GM12801 (cell line): ENCODE results near the gene BBS1.

Experiments
- TF ChIP-seq, protein P1 (sequence below): IDR thresholded peaks from one replicate; pipeline ENCODE4 v1.5.1; 2011; ENCODE audit warnings: control low read depth; ENCODE audit not compliant: insufficient read length; ENCODE audit errors: extremely low read depth

Gene BBS1

DNA sequence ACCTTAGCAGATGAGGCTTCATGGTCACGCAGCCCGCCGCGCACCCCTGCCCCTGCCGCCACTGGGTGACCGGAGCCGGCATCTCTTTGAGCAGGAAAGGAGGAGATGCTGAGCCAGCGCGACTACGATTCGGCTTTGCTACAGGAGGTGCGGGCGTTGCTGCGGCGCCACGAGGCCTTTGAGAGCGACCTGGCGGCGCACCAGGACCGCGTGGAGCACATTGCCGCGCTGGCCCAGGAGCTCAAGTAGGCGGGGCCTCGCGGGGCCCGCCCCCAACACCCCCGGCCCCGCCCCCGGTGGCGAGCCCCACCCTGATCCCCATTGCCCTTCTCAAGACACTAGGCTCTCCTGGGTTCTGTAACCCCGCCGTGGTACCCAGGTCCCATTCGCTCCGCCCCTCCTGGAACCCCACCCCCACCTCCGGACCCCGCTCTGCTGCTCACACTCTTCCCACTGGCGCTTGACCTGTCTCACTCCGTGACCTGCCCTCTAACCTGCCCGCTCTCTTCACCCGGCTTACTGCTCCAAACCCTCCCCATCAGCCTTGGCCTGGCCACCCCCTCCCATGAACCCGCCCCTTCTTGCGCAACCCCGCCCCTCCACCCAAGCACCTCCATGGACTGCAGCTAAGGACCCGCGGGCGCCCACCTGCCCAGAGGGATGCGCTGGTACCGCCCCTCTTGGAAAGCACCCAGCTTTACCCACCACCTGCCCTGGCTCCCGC lies 48.9 kb downstream of the BBS1 start:
- TF ChIP-seq, protein P1, sequence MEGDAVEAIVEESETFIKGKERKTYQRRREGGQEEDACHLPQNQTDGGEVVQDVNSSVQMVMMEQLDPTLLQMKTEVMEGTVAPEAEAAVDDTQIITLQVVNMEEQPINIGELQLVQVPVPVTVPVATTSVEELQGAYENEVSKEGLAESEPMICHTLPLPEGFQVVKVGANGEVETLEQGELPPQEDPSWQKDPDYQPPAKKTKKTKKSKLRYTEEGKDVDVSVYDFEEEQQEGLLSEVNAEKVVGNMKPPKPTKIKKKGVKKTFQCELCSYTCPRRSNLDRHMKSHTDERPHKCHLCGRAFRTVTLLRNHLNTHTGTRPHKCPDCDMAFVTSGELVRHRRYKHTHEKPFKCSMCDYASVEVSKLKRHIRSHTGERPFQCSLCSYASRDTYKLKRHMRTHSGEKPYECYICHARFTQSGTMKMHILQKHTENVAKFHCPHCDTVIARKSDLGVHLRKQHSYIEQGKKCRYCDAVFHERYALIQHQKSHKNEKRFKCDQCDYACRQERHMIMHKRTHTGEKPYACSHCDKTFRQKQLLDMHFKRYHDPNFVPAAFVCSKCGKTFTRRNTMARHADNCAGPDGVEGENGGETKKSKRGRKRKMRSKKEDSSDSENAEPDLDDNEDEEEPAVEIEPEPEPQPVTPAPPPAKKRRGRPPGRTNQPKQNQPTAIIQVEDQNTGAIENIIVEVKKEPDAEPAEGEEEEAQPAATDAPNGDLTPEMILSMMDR: no peak

DNA sequence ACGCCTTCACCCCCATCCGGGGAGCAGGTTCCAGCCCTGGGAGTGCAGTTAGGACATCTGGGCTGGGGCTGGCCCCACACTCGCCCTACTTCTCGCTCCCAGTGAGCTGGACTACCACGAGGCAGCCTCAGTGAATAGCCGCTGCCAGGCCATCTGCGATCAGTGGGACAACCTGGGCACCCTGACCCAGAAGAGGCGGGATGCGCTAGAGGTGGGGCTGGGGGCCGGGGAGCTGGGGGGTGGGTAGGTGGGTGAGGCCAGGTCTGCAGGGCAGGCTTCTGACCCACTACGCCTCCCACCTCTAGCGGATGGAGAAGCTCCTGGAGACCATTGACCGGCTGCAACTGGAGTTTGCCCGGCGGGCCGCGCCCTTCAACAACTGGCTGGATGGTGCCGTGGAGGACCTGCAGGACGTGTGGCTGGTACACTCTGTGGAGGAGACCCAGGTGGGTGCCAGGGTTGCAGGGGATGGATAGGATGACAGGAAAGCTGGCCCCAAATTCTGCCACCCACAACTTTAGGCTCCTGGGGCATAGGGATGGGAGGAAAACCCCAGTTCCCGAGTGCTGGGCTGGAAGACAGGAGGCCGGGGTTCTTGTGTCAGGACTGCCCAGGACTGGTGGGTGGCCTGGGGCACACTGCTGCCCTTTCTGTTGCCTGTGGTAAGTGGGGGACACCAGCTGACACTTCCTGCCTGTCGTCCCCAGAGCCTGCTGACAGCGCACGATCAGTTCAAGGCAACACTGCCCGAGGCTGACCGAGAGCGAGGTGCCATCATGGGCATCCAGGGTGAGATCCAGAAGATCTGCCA lies 49.6 kb downstream of the BBS1 start:
- TF ChIP-seq, protein P1: no peak

GRCh38 chr11:66561178-66561974 lies 50.9 kb downstream of the BBS1 start:
- TF ChIP-seq, protein P1: no peak

- TF ChIP-seq, protein P1: no peak
Observed at GRCh38 chr11:66561975-66562248, 51.5 kb downstream of the BBS1 start.

- TF ChIP-seq, protein P1: no peak
Observed at GRCh38 chr11:66562275-66562674, 51.8 kb downstream of the BBS1 start.

DNA sequence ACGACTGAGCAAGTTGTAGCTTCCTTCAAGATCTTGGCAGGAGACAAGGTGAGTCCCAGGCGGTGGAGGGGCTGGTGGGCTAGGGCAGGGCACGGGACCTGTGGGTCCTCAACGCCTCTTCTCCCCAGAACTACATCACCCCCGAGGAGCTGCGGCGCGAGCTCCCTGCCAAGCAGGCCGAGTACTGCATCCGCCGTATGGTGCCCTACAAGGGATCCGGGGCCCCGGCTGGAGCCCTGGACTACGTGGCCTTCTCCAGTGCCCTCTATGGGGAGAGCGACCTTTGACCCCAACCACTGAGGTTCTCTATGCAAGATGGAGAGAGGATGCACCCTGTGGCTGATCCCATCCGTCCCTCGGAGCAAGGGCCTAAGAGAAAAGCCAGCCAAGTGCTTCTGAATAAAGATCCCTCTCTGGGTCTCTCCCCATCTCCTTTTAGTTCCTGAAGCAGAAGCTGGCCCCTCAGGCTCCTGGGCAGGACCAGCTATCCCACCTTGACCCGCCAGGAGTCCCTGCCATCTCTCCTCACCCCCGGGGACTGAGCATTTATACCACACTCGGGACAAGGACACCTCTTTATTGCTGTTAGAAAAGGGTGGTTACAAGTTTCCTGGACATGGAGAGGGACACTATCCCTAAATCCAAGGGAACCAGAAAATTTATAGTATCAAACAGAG lies 52.6 kb downstream of the BBS1 start:
- TF ChIP-seq, protein P1: no peak

DNA sequence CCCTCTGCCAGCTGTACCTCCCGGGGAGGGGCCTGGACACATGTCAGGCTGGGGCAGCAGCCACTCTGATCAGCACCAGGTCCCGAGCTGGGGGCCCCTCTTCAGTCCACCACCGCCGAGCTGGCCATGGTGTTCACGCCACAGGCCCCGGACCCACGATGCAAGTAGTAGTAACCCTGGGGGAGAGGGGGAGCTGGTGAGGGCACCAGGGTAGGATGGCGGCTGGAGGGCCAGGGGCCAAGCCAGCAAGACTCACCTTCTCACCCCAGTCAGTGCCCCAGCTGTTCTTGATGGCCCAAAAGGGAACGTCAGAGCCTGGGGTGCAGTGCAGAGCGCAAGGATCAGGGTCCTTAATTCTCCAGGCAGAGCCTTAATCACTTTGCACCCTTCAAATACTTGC lies 53.4 kb downstream of the BBS1 start:
- TF ChIP-seq, protein P1: no peak
